Body of pancreas (tissue), 4 donors: ENCODE measurements around the gene HRH1.

Experiments used
- CTCF ChIP-seq, 7 experiments: fragments of 450-650 bp in 4 of 7; fragments of 200-600 bp in 3 of 7; sonication (generic) in 3 of 7; IDR thresholded peaks; one replicate each; pipeline ENCODE4 v1.5.1; 2016 to 2019; ENCODE audit warnings: antibody characterized with exemption in 7 of 7
- POLR2A ChIP-seq, 3 donors: fragments of 450-650 bp; IDR thresholded peaks; one replicate each; pipeline ENCODE4 v1.6.1; 2016; ENCODE audit warnings: antibody characterized with exemption in 3 of 3, mild to moderate bottlenecking in 2 of 3

DNA sequence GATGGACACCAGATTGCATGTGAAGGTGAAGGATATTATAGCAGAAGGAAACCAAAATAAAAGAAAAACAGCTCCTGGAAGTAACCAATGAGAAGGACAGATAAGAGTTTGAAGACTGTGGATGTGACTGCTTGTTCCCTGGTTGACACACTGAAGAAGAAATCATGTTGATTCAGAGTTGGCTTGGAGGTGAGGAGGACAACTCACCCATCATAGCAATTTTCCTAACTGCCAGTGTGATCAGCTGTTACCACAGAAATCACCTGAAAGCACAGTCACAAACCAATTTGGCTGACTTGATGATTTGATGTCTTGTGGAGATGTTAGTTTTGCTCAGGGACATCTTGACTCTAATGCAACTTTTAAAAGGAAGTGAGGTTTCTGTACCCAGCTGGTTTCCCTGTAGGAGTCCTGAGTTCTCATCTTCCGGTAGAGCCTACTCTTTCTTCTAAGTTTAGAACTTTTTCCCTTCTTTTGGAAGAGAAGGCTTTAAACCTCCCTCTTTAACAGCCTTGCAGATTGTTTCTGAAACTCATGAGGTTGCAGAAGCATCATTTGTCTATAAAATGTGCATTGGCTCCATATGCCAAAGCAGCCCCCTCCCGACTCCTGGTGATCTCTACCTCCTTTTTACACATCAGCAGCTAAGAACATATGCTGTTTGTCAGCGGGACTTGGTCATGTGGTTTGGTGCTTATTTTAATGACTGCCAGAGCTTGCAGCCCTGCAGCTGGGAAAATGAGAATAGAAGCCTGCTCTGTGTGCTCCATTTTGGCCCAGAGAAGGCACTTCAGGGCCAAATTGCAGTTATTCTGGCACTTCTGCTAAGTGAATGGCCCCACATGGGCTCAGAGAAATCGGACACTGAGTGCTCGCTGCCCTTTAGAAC is 128.2 kb downstream of the HRH1 start:
- TF ChIP-seq CTCF (IDR thresholded peaks at IDR 0.05) = no peak
- no peak for TF ChIP-seq POLR2A (IDR thresholded peaks at IDR 0.05)
